HEK293T (cell line): Measurements from ENCODE around the gene ZXDC.

Source experiments
- CTCF ChIA-PET: fragments of 350-600 bp; formaldehyde crosslinking; extraction: SDS; loops from one replicate; lab custom pipeline; 2021; ENCODE audit warnings: antibody characterized with exemption, inconsistent platforms; lab: Yijun Ruan, JAX
- POLR2A ChIA-PET: fragments of 350-600 bp; formaldehyde crosslinking; extraction: SDS; loops from one replicate; lab custom pipeline; 2020; ENCODE audit warnings: antibody characterized with exemption, inconsistent platforms; lab: Yijun Ruan, JAX
- DNase-seq: peaks from one replicate; pipeline ENCODE4 v3.0.0; 2012; ENCODE audit warnings: mixed read lengths; ENCODE audit errors: extremely low spot score
- ARNT ChIP-seq: fragments of 450-650 bp; IDR thresholded peaks from 2 replicates; pipeline ENCODE4 v1.6.1; 2017; ENCODE audit warnings: mild to moderate bottlenecking
- BHLHE40 ChIP-seq: fragments of 450-650 bp; IDR thresholded peaks from 2 replicates; pipeline ENCODE4 v1.6.1; 2016; ENCODE audit warnings: mild to moderate bottlenecking, moderate library complexity, borderline replicate concordance
- CTBP1 ChIP-seq: fragments of 450-650 bp; IDR thresholded peaks from 2 replicates; pipeline ENCODE4 v1.6.1; 2016; ENCODE audit warnings: borderline replicate concordance
- ELF4 ChIP-seq: fragments of 450-650 bp; IDR thresholded peaks from 2 replicates; pipeline ENCODE4 v1.6.1; 2017; ENCODE audit warnings: antibody characterized with exemption
- FOXA1 ChIP-seq: fragments of 450-650 bp; IDR thresholded peaks from 2 replicates; pipeline ENCODE4 v1.6.1; 2016; ENCODE audit warnings: mild to moderate bottlenecking
- FOXK2 ChIP-seq: fragments of 450-650 bp; IDR thresholded peaks from 2 replicates; pipeline ENCODE4 v1.6.1; 2016; ENCODE audit warnings: mild to moderate bottlenecking
- FOXM1 ChIP-seq: fragments of 450-650 bp; IDR thresholded peaks from 2 replicates; pipeline ENCODE4 v1.6.1; 2017; ENCODE audit warnings: mild to moderate bottlenecking, borderline replicate concordance
- HDGF ChIP-seq: fragments of 450-650 bp; IDR thresholded peaks from 2 replicates; pipeline ENCODE4 v1.6.1; 2017; ENCODE audit warnings: antibody characterized with exemption, borderline replicate concordance
- L3MBTL2 ChIP-seq: fragments of 450-650 bp; conservative IDR thresholded peaks from 2 replicates; pipeline ENCODE4 v1.6.1; 2016; ENCODE audit warnings: mild to moderate bottlenecking
- LEF1 ChIP-seq: fragments of 450-650 bp; IDR thresholded peaks from 2 replicates; pipeline ENCODE4 v1.6.1; 2017; ENCODE audit warnings: mild to moderate bottlenecking, borderline replicate concordance
- NFRKB ChIP-seq: fragments of 450-650 bp; IDR thresholded peaks from 2 replicates; pipeline ENCODE4 v1.6.1; 2016; ENCODE audit warnings: mild to moderate bottlenecking, moderate library complexity
- PKNOX1 ChIP-seq: fragments of 450-650 bp; IDR thresholded peaks from 2 replicates; pipeline ENCODE4 v1.6.1; 2016
- SP1 ChIP-seq: fragments of 450-650 bp; IDR thresholded peaks from 2 replicates; pipeline ENCODE4 v1.6.1; 2017
- SUZ12 ChIP-seq: fragments of 450-650 bp; IDR thresholded peaks from 2 replicates; pipeline ENCODE4 v1.6.1; 2016; ENCODE audit warnings: mild to moderate bottlenecking
- TARDBP ChIP-seq: fragments of 450-650 bp; IDR thresholded peaks from 2 replicates; pipeline ENCODE4 v1.6.1; 2016
- ZNF384 ChIP-seq: fragments of 450-650 bp; IDR thresholded peaks from 2 replicates; pipeline ENCODE4 v1.6.1; 2016

Gene ZXDC

GRCh38 chr3:126439968-126440708 is 35.6 kb downstream of the ZXDC start:
- ChIA-PET POLR2A (no interaction called here), CTCF (interaction anchor here (0.6 kb wide), 1 partner anchor 1290 kb away, joined by 4 read pairs; no protein-coding TSS in a partner anchor)
- no peak for DNase-seq
- TF ChIP-seq SP1 (no peak), ELF4 (no peak), TARDBP (no peak), PKNOX1 (no peak), FOXA1 (no peak), NFRKB (no peak), ARNT (no peak), ZNF384 (no peak), FOXK2 (no peak)

- CTCF ChIA-PET, result no interaction called here
- DNase-seq, result no peak
- POLR2A ChIA-PET, result no interaction called here
- TF ChIP-seq ELF4 (no peak), FOXK2 (no peak), PKNOX1 (no peak), L3MBTL2 (no peak)
These were observed 36.2 kb downstream of the ZXDC start for GRCh38 chr3:126439346-126439967.

- no peak for DNase-seq
- ChIA-PET POLR2A (no interaction called here), CTCF (no interaction called here)
- TF ChIP-seq SUZ12 (no peak), ZNF384 (no peak), BHLHE40 (no peak), CTBP1 (no peak), ARNT (no peak), TARDBP (no peak), FOXA1 (no peak), SP1 (no peak), L3MBTL2 (no peak), LEF1 (no peak), PKNOX1 (no peak), NFRKB (no peak), HDGF (no peak), ELF4 (no peak)
These were observed 36.9 kb downstream of the ZXDC start for GRCh38 chr3:126438746-126439145.

GRCh38 chr3:126438186-126438585 is 37.5 kb downstream of the ZXDC start:
- TF ChIP-seq PKNOX1 (no peak), NFRKB (no peak), FOXM1 (no peak), SP1 (no peak), L3MBTL2 (no peak), CTBP1 (no peak), HDGF (no peak), FOXA1 (no peak), LEF1 (no peak), ELF4 (no peak), ZNF384 (no peak), FOXK2 (no peak), ARNT (no peak)
- CTCF ChIA-PET, result no interaction called here
- POLR2A ChIA-PET, result no interaction called here
- DNase-seq, result no peak

- POLR2A ChIA-PET, result no interaction called here
- no peak for TF ChIP-seq FOXA1
- TF ChIP-seq LEF1, result no peak
- TF ChIP-seq SUZ12, result no peak
- no peak for TF ChIP-seq ARNT
- TF ChIP-seq ZNF384, result no peak
- TF ChIP-seq ELF4, result no peak
- no peak for TF ChIP-seq L3MBTL2
- no peak for TF ChIP-seq HDGF
- no peak for TF ChIP-seq TARDBP
- TF ChIP-seq FOXM1, result no peak
- no peak for TF ChIP-seq FOXK2
- TF ChIP-seq PKNOX1, result no peak
- no peak for TF ChIP-seq NFRKB
- no peak for TF ChIP-seq CTBP1
- TF ChIP-seq BHLHE40, result no peak
- TF ChIP-seq SP1, result no peak
These were observed 38.6 kb downstream of the ZXDC start for GRCh38 chr3:126436826-126437717.

More at GRCh38 chr3:126436826-126437717, 38.6 kb downstream of the ZXDC start:
- CTCF ChIA-PET, result no interaction called here
- DNase-seq, result no peak
